ENCODE results near the gene TBRG4. TPM values are rescaled to one million over a fixed set of nuclear protein-coding genes. Genes with fewer than 3 reads are reported as not detected.

Gene TBRG4
- polyA plus RNA-seq, 3 donors: 32.7 to 42.2 (median 38.4) TPM

GRCh38 chr7:45070254-45070642 lies 41.2 kb downstream of the TBRG4 start:
- peak overlapping the region in 1 of 2 donors; percentile 41 for H3K27ac ChIP-seq (ENCODE audit: low read depth in 1 of 2, low read length in 2 of 2)
- H3K27me3 ChIP-seq (ENCODE audit: control insufficient read depth in 2 of 2, insufficient read depth in 2 of 2, low read length in 2 of 2): no peaks in the 10 kb centered on the region
- H3K4me3 ChIP-seq (replicated peaks in 1 of 3; ENCODE audit: low read depth in 2 of 3, low read length in 3 of 3): no peak overlapping the region
- no peak for DNase-seq
- H3K4me1 ChIP-seq (ENCODE audit: control insufficient read depth in 1 of 2, insufficient read depth in 2 of 2, low read length in 2 of 2): peaks cover 19 to 25% of the 10 kb centered on the region in 2 donors
- peaks cover 0 to 2% (median 2%) of the 10 kb centered on the region in 3 donors for H3K27me3 Mint-ChIP-seq (ENCODE audit: low read depth in 3 of 3)
- peaks cover 99% of the 10 kb centered on the region for H4K20me1 ChIP-seq (ENCODE audit: insufficient read depth, low read length)
- H3K9me3 ChIP-seq (replicated peaks in 1 of 2; ENCODE audit: control insufficient read depth in 1 of 2, insufficient read depth in 1 of 2, low read length in 2 of 2): no peaks in the 10 kb centered on the region
- H3K4me1 Mint-ChIP-seq: peaks cover 23% of the 10 kb centered on the region
- peaks cover 87 to 98% of the 10 kb centered on the region in 2 donors for H3K36me3 Mint-ChIP-seq
- H3K9ac ChIP-seq (ENCODE audit: insufficient read depth, low read length, poor library complexity, severe bottlenecking): no peak overlapping the region
- H3K4me3 Mint-ChIP-seq: no peak overlapping the region
- H3K27ac Mint-ChIP-seq: peak overlapping the region in 4 of 7 donors; percentile 46 to 84 (median 68)
- 100% methylated on average over 1 of the region's 1 CpG for WGBS (ENCODE audit: insufficient coverage)
- TF ChIP-seq CTCF (IDR thresholded peaks at IDR 0.05): no peak
- no peaks in the 10 kb centered on the region for H3K9me3 Mint-ChIP-seq
- H2AFZ ChIP-seq (ENCODE audit: insufficient read depth, low read depth, low read length, poor library complexity, severe bottlenecking): no peak overlapping the region
- peaks cover 19% of the 10 kb centered on the region for H3K79me2 ChIP-seq (ENCODE audit: insufficient read depth, low read length)
- no peak overlapping the region for H3K4me2 ChIP-seq (replicated peaks; ENCODE audit: extremely low read depth, low read length, poor library complexity, severe bottlenecking)
- peaks cover 87 to 99% of the 10 kb centered on the region in 2 donors for H3K36me3 ChIP-seq (replicated peaks in 1 of 2; ENCODE audit: control insufficient read depth in 1 of 2, insufficient read depth in 2 of 2, low read length in 2 of 2)
- intact Hi-C loops (cut with micrococcal nuclease): no loop called here

- DNase-seq: no peak
- peaks cover 87 to 99% of the 10 kb centered on the region in 2 donors for H3K36me3 ChIP-seq (replicated peaks in 1 of 2; ENCODE audit: control insufficient read depth in 1 of 2, insufficient read depth in 2 of 2, low read length in 2 of 2)
- Mint-ChIP-seq H3K27ac (peak overlapping the region in 4 of 7 donors; percentile 7 to 84 (median 54)), H3K9me3 (no peaks in the 10 kb centered on the region), H3K4me1 (peaks cover 23% of the 10 kb centered on the region), H3K36me3 (peaks cover 87 to 98% of the 10 kb centered on the region in 2 donors), H3K27me3 (ENCODE audit: low read depth in 3 of 3) (peaks cover 0 to 4% (median 2%) of the 10 kb centered on the region in 3 donors), H3K4me3 (no peak overlapping the region)
- H3K4me3 ChIP-seq (replicated peaks in 1 of 3; ENCODE audit: low read depth in 2 of 3, low read length in 3 of 3): no peak overlapping the region
- H4K20me1 ChIP-seq (ENCODE audit: insufficient read depth, low read length): peaks cover 99% of the 10 kb centered on the region
- intact Hi-C loops (cut with micrococcal nuclease): no loop called here
- no peak overlapping the region for H2AFZ ChIP-seq (ENCODE audit: insufficient read depth, low read depth, low read length, poor library complexity, severe bottlenecking)
- H3K9ac ChIP-seq (ENCODE audit: insufficient read depth, low read length, poor library complexity, severe bottlenecking): no peak overlapping the region
- H3K79me2 ChIP-seq (ENCODE audit: insufficient read depth, low read length): peaks cover 25% of the 10 kb centered on the region
- no peaks in the 10 kb centered on the region for H3K9me3 ChIP-seq (replicated peaks in 1 of 2; ENCODE audit: control insufficient read depth in 1 of 2, insufficient read depth in 1 of 2, low read length in 2 of 2)
- 95% methylated on average over 13 of the region's 15 CpGs for WGBS (ENCODE audit: insufficient coverage)
- no peak overlapping the region for H3K4me2 ChIP-seq (replicated peaks; ENCODE audit: extremely low read depth, low read length, poor library complexity, severe bottlenecking)
- H3K27ac ChIP-seq (ENCODE audit: low read depth in 1 of 2, low read length in 2 of 2): peak overlapping the region in 1 of 2 donors; percentile 41
- no peaks in the 10 kb centered on the region for H3K27me3 ChIP-seq (ENCODE audit: control insufficient read depth in 2 of 2, insufficient read depth in 2 of 2, low read length in 2 of 2)
- H3K4me1 ChIP-seq (ENCODE audit: control insufficient read depth in 1 of 2, insufficient read depth in 2 of 2, low read length in 2 of 2): peaks cover 19 to 25% of the 10 kb centered on the region in 2 donors
- no peak for TF ChIP-seq CTCF (IDR thresholded peaks at IDR 0.05)
Measured at GRCh38 chr7:45069444-45070253, 41.8 kb downstream of the TBRG4 start.
